NOMO-1 (cell line): ENCODE data around the gene TMEM94.
"Not testable (repeated sequence)": the region's sequence is repeated elsewhere in the genome, so short reads cannot be mapped to it uniquely, and the experiment has no call there.

Experiments
- DNase-seq, 2 experiments: peaks; one replicate each; lab custom pipeline; 2025; ENCODE audit not compliant: unreplicated experiment in 2 of 2; lab: John Stamatoyannopoulos, UW

The TMEM94 gene

DNA sequence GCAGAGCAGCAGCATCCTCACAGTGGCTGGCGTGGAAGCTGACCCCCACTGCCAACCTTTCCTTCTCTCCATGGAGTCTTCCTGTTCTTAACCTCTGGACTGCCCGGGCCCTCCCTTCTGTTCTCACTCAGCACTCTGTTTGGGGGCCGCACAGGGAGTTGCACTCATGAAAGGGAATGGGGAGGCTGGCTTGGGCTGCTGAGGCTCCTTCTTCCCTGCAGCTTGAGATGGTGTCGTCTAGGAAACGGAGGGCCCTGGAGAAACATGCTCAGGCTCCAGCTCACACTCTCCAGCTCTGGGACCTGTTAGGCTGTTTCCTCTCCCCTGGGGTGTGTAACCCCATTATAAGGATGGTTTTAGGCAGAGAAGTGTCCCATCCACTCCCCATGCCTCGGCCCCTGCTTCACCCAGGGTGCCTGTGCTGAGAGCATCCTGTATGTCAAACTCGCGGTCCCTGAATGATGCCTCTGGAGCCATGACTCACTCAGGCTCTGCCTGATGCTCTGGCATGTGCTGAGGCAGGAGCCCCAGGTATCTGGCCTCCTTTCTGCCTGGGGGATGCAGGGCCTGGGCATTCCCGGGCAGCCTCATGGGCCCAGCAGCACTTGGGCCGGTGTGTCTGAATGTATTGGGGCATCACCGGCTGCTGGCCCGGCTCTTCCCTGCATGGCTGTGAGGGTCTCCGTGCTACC lies 18.9 kb downstream of the TMEM94 start:
- no peak for DNase-seq

DNA sequence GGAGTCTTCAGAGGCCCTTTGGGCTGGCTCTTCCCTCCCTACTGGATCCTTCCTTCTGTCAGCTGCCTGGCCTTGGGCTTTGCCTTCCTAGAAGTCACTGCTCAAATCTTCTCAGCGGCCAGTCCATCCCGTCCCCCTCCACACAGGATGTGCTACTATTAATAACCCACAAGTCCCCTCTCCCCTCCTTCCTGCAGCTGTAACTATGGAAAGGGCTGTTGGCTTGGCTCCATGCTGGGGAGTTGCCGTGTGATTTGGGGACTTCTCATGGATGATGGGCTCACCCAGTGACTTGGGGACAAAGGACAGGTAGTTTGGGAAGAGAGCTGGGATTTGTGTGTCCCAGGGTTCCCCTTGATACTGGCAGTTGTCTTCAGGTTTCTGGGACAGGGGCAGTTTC lies 19.4 kb downstream of the TMEM94 start:
- no peak for DNase-seq

- no peak for DNase-seq
These were observed 19.8 kb downstream of the TMEM94 start for GRCh38 chr17:75476271-75476671.

- DNase-seq, result no peak
These were observed 20.5 kb downstream of the TMEM94 start for GRCh38 chr17:75476752-75477489.

DNA sequence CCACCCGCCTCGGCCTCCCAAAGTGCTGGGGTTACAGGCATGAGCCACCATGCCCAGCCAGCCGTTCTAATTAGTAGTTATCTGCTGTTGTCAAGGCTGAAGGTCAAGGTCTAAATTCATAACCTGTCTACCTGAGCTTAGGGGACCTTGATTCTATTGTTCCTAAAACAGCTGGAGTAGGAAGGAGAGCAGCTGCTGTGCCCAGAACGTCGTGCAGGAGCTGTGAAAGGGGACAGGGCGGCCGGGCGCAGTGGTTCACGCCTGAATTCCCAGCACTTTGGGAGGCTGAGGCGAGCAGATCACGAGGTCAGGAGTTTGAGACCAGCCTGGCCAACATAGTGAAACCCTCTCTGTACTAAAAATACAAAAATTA lies 21.0 kb downstream of the TMEM94 start:
- DNase-seq, result not testable (repeated sequence)

DNA sequence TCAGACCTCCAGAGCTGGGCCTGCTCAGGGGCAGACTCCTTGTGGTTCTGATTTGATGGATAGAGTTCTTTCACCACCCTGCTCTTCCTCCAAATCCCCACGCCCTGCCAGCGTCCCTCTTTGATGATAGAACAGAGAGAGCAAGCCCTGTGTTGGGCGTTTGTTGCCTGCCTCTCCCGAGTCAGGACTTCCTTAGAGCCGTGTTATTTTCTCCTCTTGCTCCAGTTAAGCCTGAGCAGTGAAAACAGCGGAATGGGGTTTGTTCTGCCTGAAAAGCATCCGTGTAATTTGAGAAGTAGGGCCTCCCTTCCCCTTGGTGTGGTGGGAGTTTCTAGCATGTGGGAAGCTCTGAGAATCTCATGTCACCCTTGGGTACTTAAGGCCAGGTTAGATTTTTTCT lies 22.1 kb downstream of the TMEM94 start:
- DNase-seq, result no peak

GRCh38 chr17:75480281-75480680 lies 23.8 kb downstream of the TMEM94 start:
- no peak for DNase-seq

DNA sequence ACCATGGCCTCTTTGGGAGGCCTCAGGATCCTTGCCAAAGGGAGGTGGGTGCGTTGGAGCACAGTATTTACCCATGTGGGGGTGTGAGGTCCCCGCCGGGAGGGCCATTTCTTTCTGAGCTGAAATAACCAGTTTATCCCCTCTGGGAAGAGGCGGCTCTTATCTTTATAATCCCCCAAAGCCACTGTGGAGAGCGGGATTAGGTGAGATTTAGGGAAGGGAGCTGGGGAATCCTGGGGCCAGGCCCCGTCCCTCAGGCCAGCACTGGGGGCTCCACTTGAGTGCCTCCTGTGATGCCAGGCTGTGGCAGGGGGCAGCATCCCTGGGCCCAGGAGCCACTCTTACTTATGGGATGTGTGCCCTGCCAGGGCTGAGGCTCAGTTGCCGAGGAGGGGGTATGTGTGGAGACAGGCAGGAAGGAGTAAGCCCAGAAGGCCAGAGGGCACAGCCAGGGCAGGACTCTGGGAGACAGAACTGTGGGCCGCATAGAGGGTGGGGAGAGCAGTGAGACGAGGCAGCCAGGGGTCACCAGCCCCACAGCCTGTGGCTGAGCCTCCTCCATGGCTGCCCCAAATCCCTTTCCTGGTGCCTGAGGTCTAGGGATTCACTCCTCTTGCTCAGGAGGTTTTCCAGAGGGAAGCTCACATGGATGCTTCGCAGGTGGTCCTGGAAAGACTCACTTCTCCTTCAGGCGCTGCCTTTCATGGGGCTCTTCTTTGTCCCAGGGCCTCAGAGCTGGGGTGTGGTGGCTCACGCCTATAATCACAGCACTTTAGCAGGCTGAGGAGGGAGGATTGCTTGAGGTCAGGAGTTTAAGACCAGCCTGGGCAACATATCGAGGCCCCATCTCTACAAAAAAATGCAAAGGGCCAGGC lies 25.0 kb downstream of the TMEM94 start:
- DNase-seq, result no peak

GRCh38 chr17:75482098-75482942 lies 25.9 kb downstream of the TMEM94 start:
- DNase-seq, result no peak

DNA sequence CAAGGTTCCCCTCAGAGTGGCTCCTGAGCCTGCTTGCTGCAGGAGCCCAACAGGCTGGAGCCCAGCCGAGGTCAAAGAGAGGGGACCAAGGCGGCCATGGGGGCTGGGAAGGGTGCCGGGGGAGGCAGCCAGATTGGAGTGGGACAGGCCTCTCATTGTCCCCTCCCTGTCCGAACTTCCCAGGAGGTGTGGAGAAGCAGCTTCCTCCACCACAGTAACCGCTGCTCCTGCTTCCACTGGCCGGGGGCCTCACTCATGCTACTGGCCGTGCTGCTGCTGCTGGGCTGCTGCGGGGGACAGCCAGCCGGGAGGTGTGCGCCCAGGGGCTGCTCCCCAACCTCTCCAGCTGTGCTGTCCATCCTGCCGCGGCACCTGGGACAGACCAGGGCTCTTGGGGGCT lies 29.3 kb downstream of the TMEM94 start:
- DNase-seq, result no peak

DNA sequence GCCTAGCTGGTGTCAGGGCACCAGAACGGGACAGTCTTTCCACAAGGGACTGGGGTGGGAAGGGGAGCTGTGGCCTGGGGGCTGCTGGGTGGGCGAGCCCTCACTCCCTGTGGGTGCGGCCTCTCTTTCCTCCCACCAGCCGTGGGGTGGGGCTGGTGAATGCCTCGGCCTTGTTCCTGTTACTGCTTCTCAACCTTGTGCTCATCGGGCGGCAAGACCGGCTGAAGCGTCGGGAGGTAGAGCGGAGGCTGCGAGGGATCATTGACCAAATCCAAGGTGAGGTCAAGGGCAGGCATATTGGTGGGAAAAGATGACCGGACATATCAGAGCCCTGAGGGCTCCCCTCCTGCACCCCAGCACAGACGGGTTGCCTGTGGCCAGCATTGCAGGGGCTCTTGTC lies 29.7 kb downstream of the TMEM94 start:
- DNase-seq, result no peak

GRCh38 chr17:75486951-75487350 lies 30.5 kb downstream of the TMEM94 start:
- no peak for DNase-seq

DNA sequence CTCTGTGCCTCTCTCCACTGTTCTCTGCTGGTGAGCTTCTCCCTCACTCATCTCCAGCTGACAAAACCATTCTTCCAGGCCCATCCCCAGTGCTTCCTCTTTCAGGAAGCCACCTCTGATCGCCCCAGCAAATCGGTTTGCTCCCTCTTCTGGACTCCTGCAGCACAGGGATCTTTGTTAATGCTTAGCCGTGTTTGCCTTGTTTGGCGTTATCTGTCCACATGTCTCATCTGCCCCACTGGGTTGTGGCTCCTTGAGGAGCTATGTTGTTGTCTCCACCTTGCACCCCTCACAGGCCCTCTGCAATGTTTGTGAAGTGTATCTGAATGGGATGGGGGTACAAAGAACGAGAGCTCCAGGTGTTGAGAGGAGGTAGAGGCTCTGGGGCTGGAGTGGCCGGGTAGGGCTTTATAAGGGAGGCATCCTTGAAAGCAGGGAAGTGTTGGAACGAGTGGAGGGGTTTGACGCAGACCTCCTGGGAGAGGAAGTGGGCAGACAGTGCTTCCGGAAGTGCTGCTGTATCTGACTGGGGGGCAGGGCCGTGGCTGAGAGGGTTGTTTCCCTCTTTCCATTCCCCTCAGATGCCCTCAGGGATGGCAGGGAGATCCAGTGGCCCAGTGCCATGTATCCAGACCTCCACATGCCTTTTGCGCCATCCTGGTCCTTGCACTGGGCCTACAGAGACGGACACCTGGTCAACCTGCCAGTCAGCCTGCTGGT lies 31.1 kb downstream of the TMEM94 start:
- DNase-seq, result peak; percentile 73 to 87

GRCh38 chr17:75488693-75489510 lies 32.5 kb downstream of the TMEM94 start:
- no peak for DNase-seq

DNA sequence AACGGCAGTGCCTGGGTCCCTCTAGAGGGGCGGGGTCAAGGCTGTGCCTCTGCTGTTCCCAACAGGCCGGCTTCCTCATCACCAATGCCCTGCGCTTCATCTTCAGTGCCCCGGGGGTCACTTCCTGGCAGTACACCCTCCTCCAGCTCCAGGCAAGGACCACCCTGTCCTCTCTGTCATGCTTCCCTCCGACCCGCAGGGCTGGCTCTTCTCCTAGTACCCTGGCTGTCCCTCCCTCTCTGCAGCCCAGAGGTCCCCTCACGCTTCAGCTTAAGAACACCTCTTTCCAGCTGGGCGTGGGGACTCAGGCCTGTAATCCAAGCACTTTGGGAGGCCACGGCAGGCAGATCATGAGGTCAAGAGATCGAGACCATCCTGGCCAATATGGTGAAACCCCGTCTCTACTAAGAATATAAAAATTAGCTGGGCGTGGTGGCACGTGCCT lies 33.1 kb downstream of the TMEM94 start:
- DNase-seq, result no peak

GRCh38 chr17:75490173-75490743 lies 33.8 kb downstream of the TMEM94 start:
- no peak for DNase-seq

- no peak for DNase-seq
These were observed 34.7 kb downstream of the TMEM94 start for GRCh38 chr17:75490953-75491649.

- no peak for DNase-seq
These were observed 35.2 kb downstream of the TMEM94 start for GRCh38 chr17:75491680-75492079.
